ENCODE measurements around the gene EEIG1. TPM values are rescaled to one million over a fixed set of nuclear protein-coding genes. Genes with fewer than 3 reads are reported as not detected.

The EEIG1 gene
- total and polyA plus RNA-seq, 2 experiments from 2014 or later: 6.1 to 9.3 TPM

GRCh38 chr9:127970401-127971313 is 10.1 kb downstream of the EEIG1 start:
- Histone ChIP-seq H3K4me1 (ENCODE audit: insufficient read depth) (peaks cover 60% of the 10 kb centered on the region), H3K27ac (no peak overlapping the region), H3K9ac (no peak overlapping the region), H3K4me3 (no peak overlapping the region), H2AFZ (no peak overlapping the region), H3K9me3 (ENCODE audit: low read depth) (no peaks in the 10 kb centered on the region), H4K20me1 (ENCODE audit: insufficient read depth) (no peaks in the 10 kb centered on the region), H3K27me3 (replicated peaks; ENCODE audit: insufficient read depth) (no peaks in the 10 kb centered on the region), H3K9me2 (ENCODE audit: insufficient read depth) (no peaks in the 10 kb centered on the region), H3K36me3 (ENCODE audit: low read depth) (no peaks in the 10 kb centered on the region), H3K79me2 (ENCODE audit: insufficient read depth) (peaks cover 91% of the 10 kb centered on the region), H3K4me2 (ENCODE audit: unreplicated experiment) (no peak overlapping the region), H3F3A (ENCODE audit: insufficient read depth) (peaks cover 25% of the 10 kb centered on the region)
- DNase-seq: no peak
- in situ Hi-C loops (cut with MboI): no loop called here
- WGBS, 2 experiments (ENCODE audit: low coverage in 1 of 2, low lambda C conversion rate in 2 of 2, missing lambda C conversion rate in 2 of 2): 72 to 73% methylated on average over 14 to 16 of the region's 16 CpGs
- TF ChIP-seq EZH2 (IDR thresholded peaks at IDR 0.05; ENCODE audit: insufficient read depth, poor library complexity, severe bottlenecking): no peak
- TF ChIP-seq EZH2phosphoT487 (IDR thresholded peaks at IDR 0.05; ENCODE audit: insufficient read depth, low read depth): no peak

DNA sequence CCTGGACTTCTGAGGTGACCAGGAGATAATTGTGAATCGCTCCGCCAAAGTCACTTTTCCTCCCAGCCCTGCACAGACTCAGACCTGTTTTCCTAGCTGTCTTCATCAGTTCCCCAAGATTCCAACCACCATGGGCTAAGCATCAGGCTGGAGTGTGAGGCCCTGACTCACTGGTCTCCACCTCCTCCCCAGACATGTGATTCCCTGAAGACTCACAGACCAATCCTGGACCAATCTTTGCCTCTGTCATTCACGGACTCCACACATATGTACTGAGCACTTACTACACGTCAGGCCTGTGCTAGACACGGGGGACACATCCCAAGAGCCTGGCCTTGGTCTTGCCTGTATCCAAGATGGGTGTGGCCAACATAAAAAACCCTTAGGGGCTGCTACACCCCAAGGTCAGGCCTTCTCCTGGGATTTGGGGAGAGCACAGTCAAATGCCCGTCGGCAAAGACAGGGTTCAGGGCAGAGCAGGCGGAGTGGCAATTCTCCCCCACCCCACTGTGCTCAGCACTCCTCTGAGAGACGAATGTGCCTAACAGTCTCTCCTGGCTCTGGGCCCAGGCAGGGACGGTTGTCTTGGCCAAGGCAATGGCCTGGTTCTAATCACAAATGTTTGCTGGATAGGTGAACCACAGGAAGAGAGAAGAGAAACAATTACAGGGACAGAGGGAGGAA is 11.9 kb downstream of the EEIG1 start:
- Histone ChIP-seq H3K27ac (peak overlapping the region; percentile 91), H3K9me3 (ENCODE audit: low read depth) (no peaks in the 10 kb centered on the region), H3K9ac (peak overlapping the region; percentile 73), H4K20me1 (ENCODE audit: insufficient read depth) (no peaks in the 10 kb centered on the region), H3K79me2 (ENCODE audit: insufficient read depth) (peaks cover 82% of the 10 kb centered on the region), H3K4me2 (ENCODE audit: unreplicated experiment) (peak overlapping the region; percentile 43), H3F3A (ENCODE audit: insufficient read depth) (peaks cover 25% of the 10 kb centered on the region), H3K4me3 (peak overlapping the region; percentile 26), H2AFZ (peak overlapping the region; percentile 40; the same call in 1 of the 2 replicates), H3K4me1 (ENCODE audit: insufficient read depth) (peaks cover 57% of the 10 kb centered on the region), H3K27me3 (replicated peaks; ENCODE audit: insufficient read depth) (no peaks in the 10 kb centered on the region), H3K36me3 (ENCODE audit: low read depth) (no peaks in the 10 kb centered on the region), H3K9me2 (ENCODE audit: insufficient read depth) (no peaks in the 10 kb centered on the region)
- WGBS, 2 experiments (ENCODE audit: low coverage in 1 of 2, low lambda C conversion rate in 2 of 2, missing lambda C conversion rate in 2 of 2): 16 to 20% methylated on average over 10 of the region's 10 CpGs
- TF ChIP-seq EZH2 (IDR thresholded peaks at IDR 0.05; ENCODE audit: insufficient read depth, poor library complexity, severe bottlenecking) (no peak), EZH2phosphoT487 (IDR thresholded peaks at IDR 0.05; ENCODE audit: insufficient read depth, low read depth) (no peak)
- DNase-seq: peak; percentile 97
- in situ Hi-C loops (cut with MboI): no loop called here

DNA sequence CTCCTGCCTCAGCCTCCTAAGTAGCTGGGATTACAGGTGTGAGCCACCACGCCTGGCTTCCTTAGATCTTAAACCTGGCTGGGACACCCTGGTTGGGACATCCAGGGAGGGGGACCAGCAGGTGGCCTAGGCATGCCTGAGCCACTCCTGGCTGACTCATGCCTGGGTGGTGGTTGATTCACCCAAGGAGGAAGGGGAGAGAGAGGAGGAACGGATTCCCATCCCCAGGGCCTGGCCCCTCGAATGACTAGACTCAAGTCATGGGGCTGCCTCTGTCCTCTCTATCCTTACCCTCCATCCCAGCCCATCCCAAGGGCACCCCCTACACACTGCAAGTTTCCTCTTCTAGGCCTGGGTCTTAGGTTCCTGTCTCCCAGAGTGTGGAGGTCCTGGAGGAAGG is 12.7 kb downstream of the EEIG1 start:
- H3K79me2 ChIP-seq (ENCODE audit: insufficient read depth): peaks cover 82% of the 10 kb centered on the region
- no peak overlapping the region for H2AFZ ChIP-seq
- in situ Hi-C loops (cut with MboI): no loop called here

GRCh38 chr9:127967151-127967809 is 13.5 kb downstream of the EEIG1 start:
- Histone ChIP-seq H3K9me3 (ENCODE audit: low read depth) (no peaks in the 10 kb centered on the region), H3K4me3 (no peak overlapping the region), H3K36me3 (ENCODE audit: low read depth) (no peaks in the 10 kb centered on the region), H3K9ac (peak overlapping the region; percentile 91; the same call in 1 of the 2 replicates), H3F3A (ENCODE audit: insufficient read depth) (peaks cover 25% of the 10 kb centered on the region), H3K27ac (peak overlapping the region; percentile 91), H3K4me2 (ENCODE audit: unreplicated experiment) (peak overlapping the region; percentile 3), H2AFZ (no peak overlapping the region), H4K20me1 (ENCODE audit: insufficient read depth) (no peaks in the 10 kb centered on the region), H3K4me1 (ENCODE audit: insufficient read depth) (peaks cover 60% of the 10 kb centered on the region), H3K9me2 (ENCODE audit: insufficient read depth) (no peaks in the 10 kb centered on the region), H3K27me3 (replicated peaks; ENCODE audit: insufficient read depth) (no peaks in the 10 kb centered on the region), H3K79me2 (ENCODE audit: insufficient read depth) (peaks cover 82% of the 10 kb centered on the region)
- in situ Hi-C loops (cut with MboI): no loop called here
- no peak for DNase-seq
- 62 to 70% methylated on average over 9 of the region's 9 CpGs for WGBS, 2 experiments (ENCODE audit: low coverage in 1 of 2, low lambda C conversion rate in 2 of 2, missing lambda C conversion rate in 2 of 2)
- TF ChIP-seq EZH2 (IDR thresholded peaks at IDR 0.05; ENCODE audit: insufficient read depth, poor library complexity, severe bottlenecking): no peak
- TF ChIP-seq EZH2phosphoT487 (IDR thresholded peaks at IDR 0.05; ENCODE audit: insufficient read depth, low read depth): no peak

More for the DNA sequence above, 12.7 kb downstream of the EEIG1 start:
- TF ChIP-seq EZH2 (IDR thresholded peaks at IDR 0.05; ENCODE audit: insufficient read depth, poor library complexity, severe bottlenecking) (no peak), EZH2phosphoT487 (IDR thresholded peaks at IDR 0.05; ENCODE audit: insufficient read depth, low read depth) (no peak)
- Histone ChIP-seq H3K9me3 (ENCODE audit: low read depth) (no peaks in the 10 kb centered on the region), H3K4me1 (ENCODE audit: insufficient read depth) (peaks cover 60% of the 10 kb centered on the region), H3K9me2 (ENCODE audit: insufficient read depth) (no peaks in the 10 kb centered on the region), H3K9ac (peak overlapping the region; percentile 73), H3K36me3 (ENCODE audit: low read depth) (no peaks in the 10 kb centered on the region), H4K20me1 (ENCODE audit: insufficient read depth) (no peaks in the 10 kb centered on the region), H3K4me2 (ENCODE audit: unreplicated experiment) (peak overlapping the region; percentile 43), H3F3A (ENCODE audit: insufficient read depth) (peaks cover 25% of the 10 kb centered on the region), H3K27ac (peak overlapping the region; percentile 91), H3K4me3 (0 out of 2 replicates have a peak overlapping the region, but pooled peaks have one; percentile 26), H3K27me3 (replicated peaks; ENCODE audit: insufficient read depth) (no peaks in the 10 kb centered on the region)
- DNase-seq: peak; percentile 76
- WGBS, 2 experiments (ENCODE audit: low coverage in 1 of 2, low lambda C conversion rate in 2 of 2, missing lambda C conversion rate in 2 of 2): 55 to 67% methylated on average over 2 to 3 of the region's 3 CpGs

All from GM23248 (cell line).